DOHH2 (cell line): ENCODE data around the gene ZNF81.

Source experiments
- CTCF ChIP-seq: fragments of 200-600 bp; sonication (generic); IDR thresholded peaks from one replicate; pipeline ENCODE4 v1.5.1; 2014; ENCODE audit warnings: antibody characterized with exemption, mild to moderate bottlenecking, low read depth, low read length; ENCODE audit not compliant: poor library complexity, severe bottlenecking
- EZH2phosphoT487 ChIP-seq: fragments of 200-600 bp; sonication (generic); IDR thresholded peaks from 2 replicates; pipeline ENCODE4 v1.6.1; 2017; ENCODE audit warnings: borderline replicate concordance, mild to moderate bottlenecking, antibody characterized with exemption, low read length, moderate library complexity, mixed read lengths

- TF ChIP-seq CTCF = no peak
- TF ChIP-seq EZH2phosphoT487 = no peak
These were observed 40.2 kb upstream of the ZNF81 start for GRCh38 chrX:47796433-47796906.
